ENCODE results near the gene DOCK9.

Gene DOCK9

DNA sequence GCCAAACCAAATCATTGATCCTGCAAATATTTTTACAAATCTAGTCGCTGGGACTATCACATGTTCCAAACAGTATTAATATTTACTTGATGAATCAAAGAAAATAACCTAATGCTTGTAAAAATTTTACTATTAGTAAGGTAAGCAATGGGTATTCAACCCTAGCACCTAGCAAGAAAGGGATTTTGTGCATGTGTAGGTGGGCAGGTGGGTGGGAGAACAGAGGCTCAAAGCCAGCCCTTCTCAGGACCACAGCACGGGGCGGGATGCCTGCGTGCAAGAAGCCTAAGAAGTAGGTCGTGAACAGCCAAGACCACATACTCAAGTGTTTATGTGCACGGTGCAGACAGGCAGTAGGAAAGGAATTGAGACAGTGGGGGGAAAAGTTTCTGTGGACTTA is 26.6 kb downstream of the DOCK9 start:
- in situ Hi-C loops (cut with MboI; ENCODE audit: low sequenced_read_pairs) = no loop called here

DNA sequence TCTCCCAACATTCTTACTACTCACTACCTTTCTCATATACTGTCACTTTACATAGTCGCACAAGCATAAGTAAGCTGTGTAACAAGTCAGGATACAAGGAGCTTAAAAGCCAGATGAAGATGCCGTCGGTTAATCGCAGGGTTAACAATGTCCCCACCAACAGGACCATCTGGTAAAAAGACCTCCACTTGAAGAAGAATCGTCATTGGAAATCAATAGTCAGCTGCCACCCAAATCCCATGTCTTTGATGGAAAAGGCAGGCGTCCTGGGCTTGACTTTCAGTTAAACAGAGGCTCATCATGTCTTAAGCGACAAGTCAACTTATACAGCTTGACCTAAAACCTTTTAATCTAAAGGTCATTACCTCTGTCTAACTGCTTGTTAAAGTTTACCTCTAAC is 27.2 kb downstream of the DOCK9 start:
- in situ Hi-C loops (cut with MboI; ENCODE audit: low sequenced_read_pairs) = no loop called here

DNA sequence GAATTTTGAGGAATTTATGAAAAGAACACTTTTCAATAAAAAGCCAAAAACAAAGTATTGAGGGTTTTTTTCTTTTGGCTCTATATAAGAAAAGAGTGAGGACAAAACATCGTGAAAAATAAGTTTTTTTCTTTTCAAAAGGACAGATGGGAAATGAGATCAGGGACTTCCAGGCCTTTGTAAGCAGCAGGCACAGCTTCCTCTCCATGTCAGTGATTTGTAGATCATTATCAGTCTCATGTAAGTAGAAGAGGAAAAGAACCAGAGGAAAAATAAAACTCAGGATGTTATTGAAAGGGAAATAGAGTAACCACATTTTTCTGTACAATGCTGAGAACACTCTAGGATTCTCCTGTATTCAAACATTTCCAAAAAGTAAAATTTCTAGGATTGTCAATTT is 29.9 kb downstream of the DOCK9 start:
- in situ Hi-C loops (cut with MboI; ENCODE audit: low sequenced_read_pairs) = no loop called here

DNA sequence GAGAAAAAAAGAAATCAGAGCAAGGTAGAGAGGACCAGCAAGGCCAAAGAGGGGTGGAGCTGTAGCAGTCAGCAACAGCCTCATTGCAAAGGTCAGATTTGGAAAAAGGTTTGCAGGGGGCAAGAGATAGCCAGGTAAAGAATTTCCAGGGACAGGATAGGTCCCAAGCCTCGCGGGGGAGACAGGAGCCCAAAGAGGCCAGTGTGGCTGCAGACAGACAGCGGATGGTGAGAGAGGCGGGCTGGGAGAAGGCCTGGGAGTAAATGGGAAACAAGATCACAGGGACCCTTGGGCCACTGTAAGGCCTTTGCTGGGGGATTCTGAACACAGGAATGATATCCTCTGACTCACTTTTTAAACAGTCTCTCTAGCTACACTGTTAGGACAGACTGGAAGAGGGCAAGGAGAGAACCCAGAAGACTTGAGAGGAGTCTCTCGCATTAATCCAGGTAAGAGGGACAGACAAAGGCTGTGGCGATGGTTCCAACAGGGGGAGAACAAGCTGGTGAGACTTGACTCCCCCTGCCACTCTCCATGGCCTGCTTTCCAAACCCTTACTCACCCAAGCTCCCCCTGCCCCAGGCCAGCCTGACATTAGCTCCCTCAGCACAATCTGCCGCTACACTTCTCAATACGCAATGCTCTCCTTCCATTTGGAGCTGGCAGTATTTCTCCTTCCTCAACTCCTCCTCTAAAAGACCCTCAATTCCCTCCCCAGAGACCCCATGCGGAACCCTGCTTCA is 31.8 kb downstream of the DOCK9 start:
- in situ Hi-C loops (cut with MboI; ENCODE audit: low sequenced_read_pairs) = no loop called here

DNA sequence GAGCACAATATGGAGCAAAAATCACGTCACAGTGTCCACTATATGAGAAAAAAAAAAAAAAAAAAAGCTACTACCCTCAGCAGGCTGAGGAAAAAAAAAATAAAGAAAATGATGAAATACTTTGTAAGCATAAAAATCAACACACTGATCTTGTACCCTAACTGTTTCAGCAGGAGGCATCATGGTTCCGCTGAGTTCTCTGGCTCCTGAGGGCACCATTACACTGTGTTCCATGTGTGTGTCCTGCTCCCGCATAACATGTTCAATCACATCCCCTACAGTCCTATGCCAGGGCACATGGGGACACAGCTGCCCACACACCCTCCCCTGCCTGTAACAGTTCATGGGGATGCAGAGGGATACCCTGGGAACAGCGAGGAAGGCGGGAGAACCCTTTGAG is 33.5 kb downstream of the DOCK9 start:
- in situ Hi-C loops (cut with MboI; ENCODE audit: low sequenced_read_pairs) = no loop called here

DNA sequence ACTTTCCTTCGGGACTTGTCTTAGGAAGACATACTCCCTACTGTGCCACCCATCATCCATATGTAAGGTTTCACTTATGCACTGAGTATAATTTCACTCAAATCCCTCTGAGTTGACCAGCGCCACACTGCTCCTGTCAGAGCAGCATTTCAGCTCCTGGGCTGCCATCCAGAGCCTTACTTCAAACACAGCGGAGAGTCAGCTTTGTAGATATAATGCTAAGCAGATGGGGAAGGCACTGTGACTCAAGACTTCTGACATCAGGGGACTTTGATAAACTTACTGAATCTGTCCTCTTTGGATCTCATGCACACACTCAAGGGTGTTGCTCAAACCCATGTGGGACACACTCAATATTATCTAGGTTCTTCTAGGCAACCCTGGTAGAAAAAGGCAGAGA is 34.9 kb downstream of the DOCK9 start:
- in situ Hi-C loops (cut with MboI; ENCODE audit: low sequenced_read_pairs) = no loop called here

DNA sequence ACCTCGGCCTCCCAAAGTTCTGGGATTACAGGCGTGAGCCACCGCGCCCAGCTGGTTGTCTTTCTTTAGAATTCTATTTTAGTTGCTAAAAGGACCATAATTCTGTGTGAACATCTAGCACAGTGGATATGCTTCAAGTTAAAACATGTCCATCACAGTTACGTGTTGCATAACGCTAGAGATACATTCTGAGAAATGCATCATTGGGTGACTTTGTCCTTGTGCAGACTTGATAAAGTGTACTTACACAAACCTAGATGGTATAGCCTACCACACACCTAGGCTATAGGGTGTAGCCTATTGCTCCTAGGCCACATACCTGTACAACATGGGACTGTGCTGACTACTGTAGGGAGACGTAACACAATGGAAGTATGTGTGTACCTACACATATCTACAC is 35.4 kb downstream of the DOCK9 start:
- in situ Hi-C loops (cut with MboI; ENCODE audit: low sequenced_read_pairs) = no loop called here

DNA sequence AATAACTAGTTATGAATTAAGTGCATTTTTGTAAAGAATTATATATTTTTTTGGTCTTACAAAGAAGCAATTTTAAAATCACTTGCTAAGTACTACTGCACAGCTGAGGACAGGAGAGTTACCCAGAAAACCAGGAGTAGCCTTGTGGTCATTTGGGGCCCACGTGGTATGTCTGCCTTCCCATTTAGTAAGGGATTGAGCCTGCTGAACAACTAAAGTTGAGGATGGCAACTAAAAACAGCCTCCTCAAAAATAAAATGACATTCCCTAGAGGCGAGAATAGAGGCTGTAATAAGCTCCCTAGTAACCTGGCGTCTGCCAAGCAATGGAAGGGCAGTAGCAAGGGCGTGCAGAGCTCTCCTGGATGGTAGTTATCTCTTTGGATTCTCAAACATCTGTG is 36.3 kb downstream of the DOCK9 start:
- in situ Hi-C loops (cut with MboI; ENCODE audit: low sequenced_read_pairs) = no loop called here

DNA sequence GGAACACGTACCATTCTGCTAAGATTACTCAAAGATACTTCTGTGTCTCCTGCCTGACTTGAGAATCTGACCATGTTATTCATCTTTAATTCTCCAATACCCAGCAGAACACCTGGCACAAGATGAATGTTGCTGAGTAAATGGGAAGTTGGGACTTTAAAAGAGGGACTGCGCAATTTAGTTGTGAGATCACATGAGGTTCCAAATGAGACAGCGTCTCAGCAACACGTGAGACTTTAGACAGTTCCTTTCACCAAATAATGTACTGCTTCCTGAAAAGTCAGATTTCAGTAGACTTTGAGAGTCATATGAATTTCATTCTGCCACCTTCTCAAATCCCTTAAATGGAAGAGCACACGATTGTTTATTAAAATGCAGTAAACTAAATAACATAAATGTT is 36.7 kb downstream of the DOCK9 start:
- in situ Hi-C loops (cut with MboI; ENCODE audit: low sequenced_read_pairs) = no loop called here

DNA sequence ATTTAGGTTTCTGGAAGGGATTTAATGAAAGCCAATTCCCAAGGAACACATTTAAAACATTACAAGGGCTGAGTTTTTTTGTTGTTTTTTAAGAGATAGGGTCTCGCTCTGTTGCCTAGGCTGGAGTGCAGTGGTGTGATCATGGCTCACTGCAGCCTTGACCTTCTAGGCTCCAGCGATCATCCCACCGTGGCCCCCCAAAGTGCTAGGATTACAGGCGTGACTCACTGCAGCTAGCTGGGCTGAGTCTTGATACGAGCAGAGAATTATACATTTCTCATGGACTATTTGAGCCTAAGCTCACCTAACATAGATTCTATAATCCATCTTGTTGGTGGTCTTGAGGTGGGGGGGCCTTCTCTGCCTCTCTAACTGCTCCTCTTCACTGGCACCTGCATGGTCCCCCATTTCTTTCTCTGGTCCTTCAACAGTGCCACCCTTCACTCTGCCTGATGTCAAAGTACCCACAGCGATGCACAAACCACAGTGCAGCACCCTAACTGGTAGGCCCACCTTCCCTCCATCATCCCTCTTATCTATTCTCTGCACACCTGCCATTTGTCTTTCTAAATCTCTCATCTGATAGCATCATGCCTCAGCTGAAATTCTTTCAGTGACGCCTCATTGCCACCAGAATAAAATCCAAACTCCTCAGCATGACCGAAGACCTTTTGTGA is 37.4 kb downstream of the DOCK9 start:
- in situ Hi-C loops (cut with MboI; ENCODE audit: low sequenced_read_pairs) = no loop called here

DNA sequence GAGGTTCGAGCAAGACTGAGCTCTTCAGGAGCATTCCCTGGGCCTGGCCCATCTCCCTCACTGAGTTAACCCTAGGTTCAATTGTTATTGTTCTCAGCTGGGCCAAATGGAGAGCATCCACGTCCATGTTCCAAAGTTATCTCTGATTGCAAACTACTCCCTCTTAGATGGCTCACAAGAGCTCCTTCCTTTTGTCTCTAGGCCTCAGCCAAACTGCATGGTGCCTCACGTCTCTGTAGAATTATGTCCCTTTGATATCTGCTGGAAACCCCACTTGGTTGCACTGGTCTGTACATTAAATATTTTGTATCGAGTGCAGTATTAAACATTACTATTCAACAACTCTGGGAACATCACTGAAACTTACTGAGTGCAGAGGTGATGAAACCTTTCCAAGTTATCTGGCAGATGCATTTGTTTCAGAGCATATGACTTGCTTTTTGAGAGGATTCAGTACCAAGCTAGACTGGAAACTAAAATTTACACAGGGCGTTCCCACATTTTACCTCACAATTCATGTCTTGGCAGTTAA is 38.1 kb downstream of the DOCK9 start:
- in situ Hi-C loops (cut with MboI; ENCODE audit: low sequenced_read_pairs) = no loop called here

DNA sequence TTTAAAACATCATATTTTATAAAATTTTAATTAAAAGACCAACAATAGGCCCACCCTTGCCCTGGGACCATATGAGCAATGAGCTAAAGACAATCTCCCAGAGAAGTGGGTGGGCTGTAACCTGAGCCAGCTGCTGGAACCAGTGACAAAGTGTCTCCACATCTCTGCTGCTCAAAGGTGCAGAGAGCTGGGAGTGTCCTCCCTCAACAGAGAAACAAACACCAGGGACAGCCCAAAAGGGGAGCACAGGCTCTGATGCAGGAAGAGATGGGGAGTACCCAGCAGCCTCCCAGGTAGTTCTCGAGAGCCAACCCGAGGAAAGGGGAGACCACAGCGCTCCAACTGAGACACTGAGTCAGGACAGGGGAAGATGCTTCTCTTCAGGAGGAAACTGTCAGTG is 39.1 kb downstream of the DOCK9 start:
- in situ Hi-C loops (cut with MboI; ENCODE audit: low sequenced_read_pairs) = no loop called here

DNA sequence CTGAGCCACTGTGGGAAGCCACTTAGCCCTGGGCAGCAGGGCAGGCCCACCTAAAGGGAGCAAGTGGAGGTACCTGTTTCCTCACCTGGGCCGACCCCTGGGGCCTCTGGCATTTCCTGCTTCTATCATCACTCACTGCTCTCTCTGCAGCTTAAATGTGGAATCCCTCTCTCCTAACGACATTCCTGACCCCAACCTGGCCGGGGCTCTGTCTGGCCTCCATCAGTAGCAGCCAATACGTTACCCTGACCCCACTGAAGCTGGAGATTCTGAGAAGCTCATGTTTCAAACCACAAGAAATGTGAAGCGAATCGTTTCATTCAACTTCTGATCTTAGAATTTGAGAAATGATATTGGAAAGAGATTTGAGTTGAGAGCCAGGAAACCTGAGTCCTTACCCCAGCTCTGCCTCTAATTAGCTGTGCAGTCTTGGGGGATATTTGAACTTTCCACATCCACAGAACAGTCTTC is 39.9 kb downstream of the DOCK9 start:
- in situ Hi-C loops (cut with MboI; ENCODE audit: low sequenced_read_pairs) = no loop called here

DNA sequence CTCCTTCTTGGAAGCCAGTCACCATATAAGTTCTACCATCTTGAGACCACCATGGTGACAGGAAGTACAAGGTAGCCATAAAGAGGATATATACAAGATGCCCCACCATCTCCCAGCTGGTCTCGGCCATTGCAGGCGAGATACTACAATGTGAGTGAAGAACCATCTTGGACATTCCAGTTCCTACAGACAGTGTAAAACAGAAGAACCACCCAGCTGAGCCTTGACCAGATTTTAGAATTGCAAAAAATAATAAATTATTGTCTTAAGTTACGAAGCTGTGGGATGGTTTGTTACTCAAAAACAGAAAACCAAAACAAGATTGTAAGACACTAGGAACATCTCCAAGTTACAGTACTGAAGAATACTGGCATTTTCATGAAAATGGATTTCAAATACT is 43.6 kb downstream of the DOCK9 start:
- in situ Hi-C loops (cut with MboI; ENCODE audit: low sequenced_read_pairs) = no loop called here

DNA sequence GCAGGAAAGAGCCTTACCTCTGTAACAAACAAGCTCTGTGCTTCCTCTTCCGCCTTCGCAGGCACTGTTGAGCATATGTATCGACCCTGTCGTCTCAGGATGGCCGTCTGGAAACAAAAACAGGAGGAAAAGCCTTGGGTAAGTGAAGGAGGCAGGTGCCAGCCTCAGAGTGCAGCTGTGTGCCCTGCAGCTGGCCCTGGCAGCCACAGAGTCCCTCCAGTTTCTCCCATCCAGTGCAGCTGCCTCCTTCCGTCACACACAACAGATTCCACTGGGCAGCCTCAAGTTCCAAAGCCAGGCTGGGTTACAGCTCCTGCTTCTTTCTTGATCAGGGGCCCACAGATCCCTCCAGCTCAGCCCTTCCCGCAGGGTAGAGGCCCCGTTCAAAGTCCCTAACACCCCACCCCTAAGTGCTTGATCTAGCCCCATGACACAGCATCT is 47.7 kb downstream of the DOCK9 start:
- in situ Hi-C loops (cut with MboI; ENCODE audit: low sequenced_read_pairs) = no loop called here

DNA sequence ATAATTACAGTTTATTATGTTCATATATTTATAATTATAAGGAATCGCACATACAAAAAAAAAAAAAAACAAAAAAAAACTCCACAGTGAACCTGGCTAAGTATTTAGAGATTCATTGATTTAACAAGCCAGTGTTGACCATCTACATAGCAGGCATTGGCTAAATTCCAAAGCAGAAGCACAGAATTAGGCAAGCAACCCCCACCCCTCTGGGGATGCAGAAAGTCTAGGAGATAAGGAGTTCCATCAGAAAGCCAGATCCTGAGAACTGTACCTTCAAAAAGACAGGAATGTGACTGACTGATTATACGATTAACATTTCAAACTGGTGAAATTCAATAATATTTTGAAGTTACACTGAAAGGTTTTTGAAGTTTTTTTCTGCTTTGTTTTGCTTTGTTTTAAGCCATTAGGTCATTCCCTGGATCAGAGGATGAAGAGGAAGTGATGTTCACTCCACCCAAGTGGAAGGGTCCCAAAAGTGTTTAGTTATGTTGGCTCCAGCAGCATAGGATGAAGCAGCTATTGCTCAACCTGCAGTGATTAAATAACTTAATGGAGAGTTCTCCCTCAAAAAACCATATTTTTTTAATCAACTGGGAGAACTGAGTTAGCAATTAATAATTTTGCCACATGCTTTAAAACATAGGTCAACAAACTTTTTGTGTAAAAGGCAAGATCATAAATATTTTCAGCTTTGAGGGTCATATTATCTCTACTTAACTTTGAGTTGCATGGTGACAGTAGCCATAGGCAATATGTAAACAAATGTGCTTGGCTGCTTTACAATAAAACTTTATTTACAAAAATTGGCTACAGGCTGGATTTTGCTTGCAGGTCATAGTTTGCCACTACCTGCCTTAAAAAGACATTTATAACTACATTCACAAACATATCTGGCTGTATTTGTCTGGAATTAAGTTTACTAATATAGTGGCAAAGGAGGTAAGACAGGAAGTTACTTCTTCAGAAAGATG is 49.6 kb downstream of the DOCK9 start:
- in situ Hi-C loops (cut with MboI; ENCODE audit: low sequenced_read_pairs) = no loop called here

DNA sequence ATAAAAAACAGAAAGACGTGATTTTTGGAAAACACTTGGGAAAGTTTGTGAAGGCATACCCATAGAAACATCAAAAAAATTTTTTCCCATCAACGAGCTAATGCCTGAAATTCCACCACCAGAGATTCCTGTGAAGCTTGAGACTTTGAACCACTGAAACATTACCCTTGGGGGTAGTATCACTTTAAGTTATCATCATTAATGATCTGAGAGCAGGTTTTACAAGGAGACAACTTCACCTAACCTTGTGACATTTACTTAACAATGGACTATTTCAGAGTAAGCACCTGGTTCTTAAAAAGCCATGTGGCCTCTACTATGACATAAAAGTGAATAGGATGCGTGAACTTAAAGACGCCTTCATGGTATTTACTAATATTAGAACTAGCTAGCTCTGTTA is 51.9 kb downstream of the DOCK9 start:
- in situ Hi-C loops (cut with MboI; ENCODE audit: low sequenced_read_pairs) = no loop called here

DNA sequence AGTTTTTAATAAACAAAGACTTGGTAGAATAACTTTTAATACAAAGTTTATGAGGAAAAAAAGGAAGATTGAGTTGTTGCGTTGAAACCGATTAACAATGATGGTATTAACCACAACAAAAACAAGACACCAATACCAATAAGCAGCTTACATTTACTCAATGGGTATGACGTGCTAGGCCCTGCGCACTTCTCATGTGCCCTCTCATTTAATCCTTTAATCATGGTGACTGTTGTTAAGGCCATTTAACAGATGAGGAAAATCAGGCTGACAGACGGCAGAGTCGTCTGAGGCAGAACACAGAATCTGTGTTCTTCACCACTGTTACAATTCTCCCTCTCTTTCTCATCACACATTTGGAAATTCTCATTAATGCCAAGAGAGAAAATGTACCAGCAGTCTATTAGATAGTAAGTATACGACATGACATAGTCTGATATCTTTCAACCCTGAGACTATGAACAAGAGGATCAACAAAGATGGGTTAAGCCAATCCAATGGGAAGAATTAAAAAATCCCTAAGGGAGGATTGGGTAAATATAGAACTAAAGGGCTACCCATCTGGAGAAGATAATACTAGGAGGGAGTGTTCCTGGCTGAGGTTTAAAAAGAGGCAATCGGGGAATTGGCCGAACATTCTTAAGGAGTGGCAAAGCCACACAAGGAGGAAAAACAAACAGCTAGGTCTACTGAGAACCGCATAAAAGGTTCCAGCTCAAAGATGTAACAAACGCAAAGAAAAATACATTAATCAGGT is 54.0 kb downstream of the DOCK9 start:
- in situ Hi-C loops (cut with MboI; ENCODE audit: low sequenced_read_pairs) = no loop called here

DNA sequence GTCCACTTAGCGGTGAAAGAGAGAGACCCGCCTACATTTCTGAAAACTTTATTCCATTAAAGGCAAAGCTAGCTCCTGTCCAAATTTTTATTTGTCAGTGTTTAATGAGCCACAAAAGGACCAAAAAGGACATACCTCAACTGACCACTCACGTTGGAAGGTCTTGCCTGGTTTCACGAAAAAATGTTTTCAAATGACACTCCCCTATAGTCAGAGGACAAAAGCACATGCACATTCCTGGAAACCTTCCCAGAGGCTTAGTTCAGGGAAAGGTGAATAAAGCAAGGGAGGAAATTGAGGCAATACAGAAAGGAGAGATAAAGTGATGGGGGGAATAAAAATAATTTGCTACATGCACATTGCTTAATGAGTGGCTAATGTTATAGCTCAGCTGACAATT is 55.6 kb downstream of the DOCK9 start:
- in situ Hi-C loops (cut with MboI; ENCODE audit: low sequenced_read_pairs) = no loop called here

DNA sequence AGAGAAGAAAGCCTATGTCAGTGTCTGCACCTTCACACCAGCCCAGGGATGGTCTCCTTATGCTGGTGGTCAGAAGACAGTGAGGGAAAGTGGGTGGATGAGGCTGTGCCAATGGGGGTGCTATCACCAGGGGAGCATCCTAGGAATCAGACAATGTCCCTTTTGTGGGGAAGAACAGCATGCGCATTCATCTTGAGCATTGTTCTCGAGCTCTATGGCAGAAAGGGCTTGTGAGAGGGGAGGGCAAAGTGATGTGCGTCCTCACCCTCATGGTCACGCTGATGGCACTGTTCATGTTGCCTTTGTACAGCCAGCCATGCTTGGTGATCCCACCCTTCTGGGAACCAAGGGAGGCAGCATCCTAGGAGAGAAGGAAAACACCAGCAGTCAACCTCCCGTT is 56.1 kb downstream of the DOCK9 start:
- in situ Hi-C loops (cut with MboI; ENCODE audit: low sequenced_read_pairs) = no loop called here

Measured in hTERT RPE-1 (cell line).